ENCODE measurements around the gene PIM3. TPM values are rescaled to one million over a fixed set of nuclear protein-coding genes. Genes with fewer than 3 reads are reported as not detected.

The PIM3 gene
- total RNA-seq, 1 experiment from 2014 or later: 58.2 TPM

GRCh38 chr22:49951986-49952896 lies 8.3 kb upstream of the PIM3 start:
- POLR2A ChIA-PET: interaction anchor here (0.5 to 1.0 kb wide), 4 partner anchors 11 to 57 kb away, joined by 3 to 4 read pairs (median 3); partner anchors contain the start of gene ALG12

DNA sequence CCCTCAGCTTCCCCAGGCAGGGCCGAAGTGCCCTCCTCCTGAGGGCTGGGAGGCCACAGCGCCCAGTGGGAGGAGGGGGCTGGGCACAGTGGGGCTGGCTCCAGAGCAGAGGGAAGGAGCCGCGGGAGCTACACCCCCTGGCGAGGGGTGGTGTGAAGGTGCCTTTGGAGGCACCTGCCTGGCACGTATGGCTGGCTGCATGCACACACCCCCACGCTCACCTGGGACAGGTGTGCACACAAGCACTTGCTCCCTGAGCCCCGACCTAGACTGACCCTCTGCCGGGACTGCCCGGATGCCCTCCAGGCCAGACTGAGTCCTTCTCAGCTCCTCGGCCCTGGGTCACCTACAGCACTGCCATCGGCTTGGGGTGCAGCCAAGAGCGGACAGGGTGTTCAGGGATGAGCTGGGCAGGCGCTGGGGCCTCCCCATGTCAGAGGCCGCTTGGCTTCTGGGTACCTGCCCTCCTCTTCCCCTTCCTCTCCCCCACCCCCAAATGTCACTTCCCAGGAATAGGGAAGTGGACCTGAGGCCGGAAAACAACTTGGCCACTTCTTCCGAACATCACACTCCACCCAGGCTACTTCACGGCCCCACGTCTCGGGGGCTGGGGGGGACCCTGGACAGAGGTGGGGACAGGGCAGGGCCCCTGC lies 7.4 kb upstream of the PIM3 start:
- intact Hi-C loops (cut with micrococcal nuclease; ENCODE audit: unreplicated experiment) (no loop called here), in situ Hi-C loops (cut with HindIII; ENCODE audit: low pct_unique_long_range_greater_than_20kb, low sequenced_read_pairs) (no loop called here)
- Histone ChIP-seq H3K27me3 (ENCODE audit: control insufficient read depth, insufficient read depth, low read length) (no peaks in the 10 kb centered on the region), H3K4me1 (ENCODE audit: control insufficient read depth, insufficient read depth, low read length) (peaks cover 68% of the 10 kb centered on the region), H3K9me3 (ENCODE audit: control insufficient read depth, insufficient read depth, low read depth, low read length) (no peaks in the 10 kb centered on the region), H3K4me3 (ENCODE audit: low read depth in 2 of 2, low read length in 2 of 2) (no peak overlapping the region), H3K27ac (ENCODE audit: low read length) (peak overlapping the region; percentile 76; the same call in 1 of the 2 replicates), H3K36me3 (ENCODE audit: control insufficient read depth, insufficient read depth, low read length) (no peaks in the 10 kb centered on the region)
- ChIA-PET CTCF (no interaction called here), POLR2A (interaction anchor here (0.5 kb wide), 1 partner anchor 58 kb away, joined by 4 read pairs; no protein-coding TSS in a partner anchor)
- BruUV-seq (replicated peaks): no TSS peak
- ATAC-seq (no peak), DNase-seq (ENCODE audit: low read depth, low spot score) (no peak)
- no peak for TF ChIP-seq CTCF (IDR thresholded peaks at IDR 0.05)
- TF ChIP-seq, protein P1, sequence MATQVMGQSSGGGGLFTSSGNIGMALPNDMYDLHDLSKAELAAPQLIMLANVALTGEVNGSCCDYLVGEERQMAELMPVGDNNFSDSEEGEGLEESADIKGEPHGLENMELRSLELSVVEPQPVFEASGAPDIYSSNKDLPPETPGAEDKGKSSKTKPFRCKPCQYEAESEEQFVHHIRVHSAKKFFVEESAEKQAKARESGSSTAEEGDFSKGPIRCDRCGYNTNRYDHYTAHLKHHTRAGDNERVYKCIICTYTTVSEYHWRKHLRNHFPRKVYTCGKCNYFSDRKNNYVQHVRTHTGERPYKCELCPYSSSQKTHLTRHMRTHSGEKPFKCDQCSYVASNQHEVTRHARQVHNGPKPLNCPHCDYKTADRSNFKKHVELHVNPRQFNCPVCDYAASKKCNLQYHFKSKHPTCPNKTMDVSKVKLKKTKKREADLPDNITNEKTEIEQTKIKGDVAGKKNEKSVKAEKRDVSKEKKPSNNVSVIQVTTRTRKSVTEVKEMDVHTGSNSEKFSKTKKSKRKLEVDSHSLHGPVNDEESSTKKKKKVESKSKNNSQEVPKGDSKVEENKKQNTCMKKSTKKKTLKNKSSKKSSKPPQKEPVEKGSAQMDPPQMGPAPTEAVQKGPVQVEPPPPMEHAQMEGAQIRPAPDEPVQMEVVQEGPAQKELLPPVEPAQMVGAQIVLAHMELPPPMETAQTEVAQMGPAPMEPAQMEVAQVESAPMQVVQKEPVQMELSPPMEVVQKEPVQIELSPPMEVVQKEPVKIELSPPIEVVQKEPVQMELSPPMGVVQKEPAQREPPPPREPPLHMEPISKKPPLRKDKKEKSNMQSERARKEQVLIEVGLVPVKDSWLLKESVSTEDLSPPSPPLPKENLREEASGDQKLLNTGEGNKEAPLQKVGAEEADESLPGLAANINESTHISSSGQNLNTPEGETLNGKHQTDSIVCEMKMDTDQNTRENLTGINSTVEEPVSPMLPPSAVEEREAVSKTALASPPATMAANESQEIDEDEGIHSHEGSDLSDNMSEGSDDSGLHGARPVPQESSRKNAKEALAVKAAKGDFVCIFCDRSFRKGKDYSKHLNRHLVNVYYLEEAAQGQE (IDR thresholded peaks at IDR 0.05; ENCODE audit: insufficient read depth in 1 of 2, low read depth in 2 of 2, low read length in 1 of 2): no peak
- TF ChIP-seq SIN3A (IDR thresholded peaks at IDR 0.05; ENCODE audit: borderline replicate concordance, insufficient read depth, low read depth, low read length): no peak
- no peak for TF ChIP-seq POLR2AphosphoS5 (IDR thresholded peaks at IDR 0.05; ENCODE audit: low read depth, low read length)
- TF ChIP-seq TCF7L2 (IDR thresholded peaks at IDR 0.05; ENCODE audit: low read depth, low read length): no peak

More at GRCh38 chr22:49951986-49952896, 8.3 kb upstream of the PIM3 start:
- no TSS peak for BruUV-seq (replicated peaks)
- peaks cover 63% of the 10 kb centered on the region for H3K4me1 ChIP-seq (ENCODE audit: control insufficient read depth, insufficient read depth, low read length)
- no peaks in the 10 kb centered on the region for H3K27me3 ChIP-seq (ENCODE audit: control insufficient read depth, insufficient read depth, low read length)
- peak overlapping the region; percentile 76 for H3K27ac ChIP-seq (ENCODE audit: low read length)
- in situ Hi-C loops (cut with HindIII; ENCODE audit: low pct_unique_long_range_greater_than_20kb, low sequenced_read_pairs): no loop called here
- no peak for DNase-seq (ENCODE audit: low read depth, low spot score)
- peak; percentile 39 for ATAC-seq
- CTCF ChIA-PET: no interaction called here
- H3K4me3 ChIP-seq (ENCODE audit: low read depth in 2 of 2, low read length in 2 of 2): no peak overlapping the region
- no peak for TF ChIP-seq POLR2AphosphoS5 (IDR thresholded peaks at IDR 0.05; ENCODE audit: low read depth, low read length)
- TF ChIP-seq CTCF (IDR thresholded peaks at IDR 0.05): no peak
- no peak for TF ChIP-seq SIN3A (IDR thresholded peaks at IDR 0.05; ENCODE audit: borderline replicate concordance, insufficient read depth, low read depth, low read length)
- no peak for TF ChIP-seq TCF7L2 (IDR thresholded peaks at IDR 0.05; ENCODE audit: low read depth, low read length)
- TF ChIP-seq, protein P1 (IDR thresholded peaks at IDR 0.05; ENCODE audit: insufficient read depth in 1 of 2, low read depth in 2 of 2, low read length in 1 of 2): no peak
- no peaks in the 10 kb centered on the region for H3K9me3 ChIP-seq (ENCODE audit: control insufficient read depth, insufficient read depth, low read depth, low read length)
- H3K36me3 ChIP-seq (ENCODE audit: control insufficient read depth, insufficient read depth, low read length): no peaks in the 10 kb centered on the region
- intact Hi-C loops (cut with micrococcal nuclease; ENCODE audit: unreplicated experiment): no loop called here
